IMR-90 (cell line): ENCODE data around the gene EML1. TPM values are rescaled to one million over a fixed set of nuclear protein-coding genes. Genes with fewer than 3 reads are reported as not detected.

Experiments
- ATAC-seq: fragments of 200-7000 bp; cut with Tn5 transposase; 2 replicates; pipeline ENCODE4 v1.9.1; 2020; ENCODE audit warnings: low read depth, mild to moderate bottlenecking, moderate library complexity
- BruUV-seq: library from RNA; stranded (reverse); fragments of 400-500 nt; replicated peaks from 2 replicates; lab custom pipeline; 2021; lab: Mats Ljungman, UMichigan
- CTCF ChIA-PET: fragments of 300-600 bp; formaldehyde crosslinking; extraction: SDS; loops from one replicate; lab custom pipeline; 2021; ENCODE audit warnings: antibody characterized with exemption; lab: Yijun Ruan, JAX
- POLR2A ChIA-PET: fragments of 300-600 bp; sonication (Branson Sonifier 250); formaldehyde crosslinking; loops from one replicate; lab custom pipeline; 2022; ENCODE audit warnings: antibody characterized with exemption; ENCODE audit not compliant: unreplicated experiment; lab: Charles Lee
- DNase-seq: peaks from one replicate; pipeline ENCODE4 v3.0.0; 2013
- H2AFZ ChIP-seq: replicated peaks from 2 replicates; pipeline ENCODE3; 2013; ENCODE audit warnings: low read length, mild to moderate bottlenecking; ENCODE audit not compliant: poor library complexity
- H2AK5ac ChIP-seq: 2 replicates; pipeline ENCODE4 v1.6.1; 2013; ENCODE audit warnings: low read depth, low read length, inconsistent platforms
- H2AK9ac ChIP-seq: replicated peaks from 2 replicates; pipeline ENCODE3; 2013; ENCODE audit warnings: mild to moderate bottlenecking, low read depth, low read length, moderate library complexity; ENCODE audit not compliant: poor library complexity
- H2BK120ac ChIP-seq: 2 replicates; pipeline ENCODE4 v1.6.1; 2013; ENCODE audit warnings: low read depth, low read length, inconsistent platforms
- H2BK15ac ChIP-seq: 3 replicates; pipeline ENCODE4 v1.6.1; 2013; ENCODE audit warnings: low read depth, low read length, inconsistent platforms
- H2BK20ac ChIP-seq: 2 replicates; pipeline ENCODE4 v1.6.1; 2013; ENCODE audit warnings: low read depth, mild to moderate bottlenecking, inconsistent platforms, low read length, moderate library complexity
- H2BK5ac ChIP-seq: 2 replicates; pipeline ENCODE4 v1.6.1; 2013; ENCODE audit warnings: mild to moderate bottlenecking, low read depth, low read length, inconsistent platforms; ENCODE audit not compliant: poor library complexity, severe bottlenecking
- H3K14ac ChIP-seq: replicated peaks from 2 replicates; pipeline ENCODE4 v1.6.1; 2013; ENCODE audit warnings: low read depth, low read length, inconsistent platforms
- H3K18ac ChIP-seq: 2 replicates; pipeline ENCODE4 v1.6.1; 2013; ENCODE audit warnings: low read depth, low read length, control low read depth
- H3K23ac ChIP-seq: 2 replicates; pipeline ENCODE4 v1.6.1; 2013; ENCODE audit warnings: low read depth, low read length, inconsistent platforms
- H3K27ac ChIP-seq: 2 replicates; pipeline ENCODE4 v1.5.1; 2013; ENCODE audit warnings: mild to moderate bottlenecking, control low read depth, low read length; ENCODE audit not compliant: insufficient read depth
- H3K27me3 ChIP-seq: 2 replicates; pipeline ENCODE4 v1.6.1; 2013; ENCODE audit warnings: low read length; ENCODE audit not compliant: control insufficient read depth, insufficient read depth
- H3K36me3 ChIP-seq: 2 replicates; pipeline ENCODE4 v1.6.1; 2013; ENCODE audit warnings: low read length, mixed read lengths; ENCODE audit not compliant: control insufficient read depth, insufficient read depth
- H3K4ac ChIP-seq: 2 replicates; pipeline ENCODE4 v1.6.1; 2013; ENCODE audit warnings: low read depth, low read length, inconsistent platforms
- H3K4me1 ChIP-seq: 2 replicates; pipeline ENCODE4 v1.6.1; 2013; ENCODE audit warnings: low read length, mixed read lengths; ENCODE audit not compliant: control insufficient read depth, insufficient read depth
- H3K4me2 ChIP-seq: 2 replicates; pipeline ENCODE4 v1.6.1; 2013; ENCODE audit warnings: low read depth, mild to moderate bottlenecking, control low read depth, low read length, moderate library complexity
- H3K4me3 ChIP-seq: 2 replicates; pipeline ENCODE4 v1.5.1; 2013; ENCODE audit warnings: low read depth, mild to moderate bottlenecking, control low read depth, low read length, moderate library complexity; ENCODE audit not compliant: insufficient read depth
- H3K56ac ChIP-seq: 2 replicates; pipeline ENCODE4 v1.6.1; 2013; ENCODE audit warnings: low read length, inconsistent platforms; ENCODE audit not compliant: insufficient read depth; ENCODE audit errors: extremely low read depth
- H3K79me1 ChIP-seq, 2 experiments: 2 replicates each; pipeline ENCODE4 v1.6.1; 2013; ENCODE audit warnings: low read length in 2 of 2, inconsistent platforms in 1 of 2, low read depth in 1 of 2
- H3K9ac ChIP-seq: 2 replicates; pipeline ENCODE4 v1.6.1; 2013; ENCODE audit warnings: low read depth, low read length, control low read depth
- H3K9me1 ChIP-seq: 2 replicates; pipeline ENCODE4 v1.6.1; 2013; ENCODE audit warnings: low read length, inconsistent platforms; ENCODE audit not compliant: insufficient read depth
- H3K9me3 ChIP-seq: 2 replicates; pipeline ENCODE4 v1.6.1; 2013; ENCODE audit warnings: low read length; ENCODE audit not compliant: control insufficient read depth, insufficient read depth
- H4K20me1 ChIP-seq: 2 replicates; pipeline ENCODE4 v1.6.1; 2013; ENCODE audit warnings: low read length, inconsistent platforms; ENCODE audit not compliant: insufficient read depth
- H4K5ac ChIP-seq: 2 replicates; pipeline ENCODE4 v1.6.1; 2013; ENCODE audit warnings: mild to moderate bottlenecking, low read depth, low read length, control low read depth
- H4K8ac ChIP-seq, 2 experiments: 2 replicates each; pipeline ENCODE4 v1.6.1; 2013; ENCODE audit warnings: low read depth in 2 of 2, low read length in 2 of 2, control low read depth in 1 of 2, inconsistent platforms in 1 of 2
- H4K91ac ChIP-seq: 2 replicates; pipeline ENCODE4 v1.6.1; 2013; ENCODE audit warnings: low read depth, low read length, inconsistent platforms; ENCODE audit not compliant: insufficient read depth
- BHLHE40 ChIP-seq: fragments of 150-350 bp; IDR thresholded peaks from 2 replicates; pipeline ENCODE4 v1.6.1; 2016; ENCODE audit warnings: mild to moderate bottlenecking, low read depth, low read length
- CTCF ChIP-seq: conservative IDR thresholded peaks from 2 replicates; pipeline ENCODE4 v1.5.1; 2012; ENCODE audit warnings: mild to moderate bottlenecking, low read depth, low read length, improper control_type of control experiment
- ELK1 ChIP-seq: fragments of 150-350 bp; IDR thresholded peaks from 2 replicates; pipeline ENCODE4 v1.6.1; 2016; ENCODE audit warnings: low read depth, mild to moderate bottlenecking, low read length, moderate library complexity, borderline replicate concordance
- MAFK ChIP-seq: IDR thresholded peaks from 2 replicates; pipeline ENCODE4 v1.6.1; 2012; ENCODE audit warnings: low read depth, low read length, improper control_type of control experiment
- MAZ ChIP-seq: IDR thresholded peaks from 2 replicates; pipeline ENCODE4 v1.6.1; 2012; ENCODE audit warnings: low read depth, mild to moderate bottlenecking, low read length, improper control_type of control experiment, moderate library complexity, borderline replicate concordance
- USF2 ChIP-seq: fragments of 150-350 bp; IDR thresholded peaks from 2 replicates; pipeline ENCODE4 v1.6.1; 2017; ENCODE audit warnings: mild to moderate bottlenecking, antibody characterized with exemption, low read length, low read depth
- WGBS, 2 experiments: methylation state at CpG; one replicate each; pipeline versions ENCODE4 v1.1.5 to v1.1.7; 2013; ENCODE audit warnings: missing lambda C conversion rate in 2 of 2; ENCODE audit not compliant: insufficient read length in 1 of 2; ENCODE audit errors: extremely low coverage in 2 of 2; 5-methylcytosine and 5-hydroxymethylcytosine counted together
- dilution Hi-C: fragments of 300-500 bp; cut with HindIII; formaldehyde crosslinking; loops from one replicate; pipeline ENCODE4 v1.14.3; 2018; ENCODE audit warnings: low sequenced_read_pairs; ENCODE audit not compliant: unreplicated experiment
- in situ Hi-C: fragments of 300-500 bp; cut with MboI; formaldehyde crosslinking; loops from 3 replicates; pipeline ENCODE4 v1.14.3; 2019; ENCODE audit warnings: low sequenced_read_pairs, inconsistent platforms, mixed read lengths
- intact Hi-C: fragments of 100-400 bp; cut with micrococcal nuclease; formaldehyde crosslinking; loops from 2 replicates; pipeline ENCODE4 v1.10.0; 2022
- polyA plus RNA-seq, 3 experiments: library from polyadenylated mRNA; depleted of rRNA; stranded (reverse); fragments of >200 nt; gene quantifications; 2 replicates each; pipeline ENCODE4 v1.2.3, GENCODE V29; 2012; ENCODE audit warnings: low replicate concordance in 1 of 3
- total RNA-seq: library from RNA; depleted of rRNA; stranded (reverse); fragments of >200 nt; gene quantifications from 2 replicates; pipeline ENCODE4 v1.2.3, GENCODE V29; 2012

The EML1 gene
- total and polyA plus RNA-seq, 2 of the 4 experiments (the other 2 are of a cell fraction): 14.0 to 42.3 TPM

GRCh38 chr14:99980299-99980698 is 187.1 kb downstream of the EML1 start:
- H3K9me1 ChIP-seq: no peaks in the 10 kb centered on the region
- no peak overlapping the region for H3K18ac ChIP-seq
- ChIA-PET CTCF (no interaction called here), POLR2A (no interaction called here)
- no peak overlapping the region for H4K8ac ChIP-seq
- no peak overlapping the region for H3K9ac ChIP-seq
- H3K4ac ChIP-seq: no peak overlapping the region
- intact Hi-C loops (no loop called here), dilution Hi-C loops (no loop called here), in situ Hi-C loops (loop anchor here (5.0 to 10.0 kb wide), 2 partner anchors 132 to 215 kb away; no protein-coding TSS in a partner anchor)
- no peak overlapping the region for H3K4me3 ChIP-seq
- DNase-seq (no peak), ATAC-seq (no peak)
- H4K91ac ChIP-seq: no peak overlapping the region
- H4K5ac ChIP-seq: no peak overlapping the region
- no peak overlapping the region for H3K4me2 ChIP-seq
- no peak overlapping the region for H3K27ac ChIP-seq
- no peak overlapping the region for H2BK20ac ChIP-seq
- peaks cover 6% of the 10 kb centered on the region for H3K4me1 ChIP-seq
- peaks cover 2% of the 10 kb centered on the region; the same call in 1 of the 2 replicates for H3K9me3 ChIP-seq
- no peak overlapping the region for H3K56ac ChIP-seq
- H3K23ac ChIP-seq: no peak overlapping the region
- 0 out of 2 replicates have a peak, but pooled peaks cover 5% of the 10 kb centered on the region for H4K20me1 ChIP-seq
- H2BK15ac ChIP-seq: no peak overlapping the region
- H2AK5ac ChIP-seq: no peak overlapping the region
- no peaks in the 10 kb centered on the region for H3K27me3 ChIP-seq
- no peak overlapping the region for H2AFZ ChIP-seq
- no TSS peak for BruUV-seq
- no peaks in the 10 kb centered on the region for H3K36me3 ChIP-seq
- H3K14ac ChIP-seq: no peak overlapping the region
- peaks cover 12 to 15% of the 10 kb centered on the region in 2 experiments for H3K79me1 ChIP-seq
- no peak for TF ChIP-seq USF2
- no peak for TF ChIP-seq MAZ
- TF ChIP-seq BHLHE40: no peak
- TF ChIP-seq CTCF: no peak
- TF ChIP-seq ELK1: no peak
- TF ChIP-seq MAFK: no peak
- H2AK9ac ChIP-seq: no peak overlapping the region
- no peak overlapping the region for H2BK5ac ChIP-seq
- no CpG with 5 or more reads among the region's 7 CpGs for WGBS, 2 experiments
- H2BK120ac ChIP-seq: no peak overlapping the region
